A673 (cell line): ENCODE data around the gene GNGT2. TPM values are rescaled to one million over a fixed set of nuclear protein-coding genes. Genes with fewer than 3 reads are reported as not detected.

Source experiments
- BruUV-seq: library from RNA; stranded (reverse); fragments of 400-500 nt; replicated peaks from 2 replicates; lab custom pipeline; 2021; lab: Mats Ljungman, UMichigan
- CTCF ChIA-PET: fragments of 300-600 bp; sonication (Branson Sonifier 250); formaldehyde crosslinking; loops from one replicate; lab custom pipeline; 2022; ENCODE audit warnings: antibody characterized with exemption; lab: Charles Lee
- POLR2A ChIA-PET: fragments of 300-600 bp; sonication (Branson Sonifier 250); formaldehyde crosslinking; loops from one replicate; lab custom pipeline; 2022; ENCODE audit warnings: antibody characterized with exemption; ENCODE audit not compliant: low non-redundant PET; lab: Charles Lee
- DNase-seq: peaks from one replicate; pipeline ENCODE4 v3.0.0-alpha.2; 2015; ENCODE audit warnings: low spot score
- H3K27ac ChIP-seq: fragments of 200-600 bp; sonication (generic); 2 replicates; pipeline ENCODE4 v1.5.1; 2016; ENCODE audit warnings: mixed run types, low read depth, mild to moderate bottlenecking, mixed read lengths, antibody characterized with exemption, low read length; ENCODE audit not compliant: poor library complexity, severe bottlenecking
- H3K27me3 ChIP-seq: fragments of 200-600 bp; sonication (generic); replicated peaks from 2 replicates; pipeline ENCODE4 v1.6.1; 2017; ENCODE audit warnings: mixed run types, low read depth, mild to moderate bottlenecking, mixed read lengths, antibody characterized with exemption, low read length; ENCODE audit not compliant: insufficient read depth, poor library complexity
- H3K36me3 ChIP-seq: fragments of 200-600 bp; sonication (generic); 2 replicates; pipeline ENCODE4 v1.6.1; 2016; ENCODE audit warnings: mixed run types, mild to moderate bottlenecking, mixed read lengths, antibody characterized with exemption, low read length; ENCODE audit not compliant: insufficient read depth, poor library complexity, severe bottlenecking
- H3K4me1 ChIP-seq: fragments of 200-600 bp; sonication (generic); 2 replicates; pipeline ENCODE4 v1.6.1; 2017; ENCODE audit warnings: mixed run types, mild to moderate bottlenecking, mixed read lengths, antibody characterized with exemption, low read length; ENCODE audit not compliant: insufficient read depth, poor library complexity, severe bottlenecking
- H3K4me3 ChIP-seq: fragments of 200-600 bp; sonication (generic); 2 replicates; pipeline ENCODE4 v1.5.1; 2016; ENCODE audit warnings: low read depth, mixed run types, mild to moderate bottlenecking, mixed read lengths, low read length; ENCODE audit not compliant: poor library complexity, severe bottlenecking
- H3K9me3 ChIP-seq: fragments of 200-600 bp; sonication (generic); 2 replicates; pipeline ENCODE4 v1.6.1; 2016; ENCODE audit warnings: mixed run types, low read depth, mild to moderate bottlenecking, mixed read lengths, antibody characterized with exemption, low read length; ENCODE audit not compliant: poor library complexity, severe bottlenecking
- EZH2 ChIP-seq: fragments of 200-600 bp; sonication (generic); IDR thresholded peaks from 2 replicates; pipeline ENCODE4 v1.6.1; 2017; ENCODE audit warnings: borderline replicate concordance, low read depth, mild to moderate bottlenecking, mixed read lengths, antibody characterized with exemption, low read length; ENCODE audit not compliant: poor library complexity, severe bottlenecking
- intact Hi-C: fragments of 100-400 bp; cut with micrococcal nuclease; formaldehyde crosslinking; loops from one replicate; pipeline ENCODE4 v1.10.0; 2022; ENCODE audit not compliant: unreplicated experiment
- total RNA-seq: library from RNA; stranded (reverse); gene quantifications from 2 replicates; pipeline ENCODE4 v1.2.3, GENCODE V29; 2021
- TF ChIP-seq, protein P1 (sequence below): fragments of 300-800, 200-600 bp; sonication (generic); conservative IDR thresholded peaks from 2 replicates; pipeline ENCODE4 v1.5.1; 2017; ENCODE audit warnings: low read depth, mild to moderate bottlenecking, antibody characterized with exemption, low read length, moderate library complexity, mixed read lengths

Gene GNGT2
- total RNA-seq, 1 experiment from 2014 or later, result 9.6 TPM

DNA sequence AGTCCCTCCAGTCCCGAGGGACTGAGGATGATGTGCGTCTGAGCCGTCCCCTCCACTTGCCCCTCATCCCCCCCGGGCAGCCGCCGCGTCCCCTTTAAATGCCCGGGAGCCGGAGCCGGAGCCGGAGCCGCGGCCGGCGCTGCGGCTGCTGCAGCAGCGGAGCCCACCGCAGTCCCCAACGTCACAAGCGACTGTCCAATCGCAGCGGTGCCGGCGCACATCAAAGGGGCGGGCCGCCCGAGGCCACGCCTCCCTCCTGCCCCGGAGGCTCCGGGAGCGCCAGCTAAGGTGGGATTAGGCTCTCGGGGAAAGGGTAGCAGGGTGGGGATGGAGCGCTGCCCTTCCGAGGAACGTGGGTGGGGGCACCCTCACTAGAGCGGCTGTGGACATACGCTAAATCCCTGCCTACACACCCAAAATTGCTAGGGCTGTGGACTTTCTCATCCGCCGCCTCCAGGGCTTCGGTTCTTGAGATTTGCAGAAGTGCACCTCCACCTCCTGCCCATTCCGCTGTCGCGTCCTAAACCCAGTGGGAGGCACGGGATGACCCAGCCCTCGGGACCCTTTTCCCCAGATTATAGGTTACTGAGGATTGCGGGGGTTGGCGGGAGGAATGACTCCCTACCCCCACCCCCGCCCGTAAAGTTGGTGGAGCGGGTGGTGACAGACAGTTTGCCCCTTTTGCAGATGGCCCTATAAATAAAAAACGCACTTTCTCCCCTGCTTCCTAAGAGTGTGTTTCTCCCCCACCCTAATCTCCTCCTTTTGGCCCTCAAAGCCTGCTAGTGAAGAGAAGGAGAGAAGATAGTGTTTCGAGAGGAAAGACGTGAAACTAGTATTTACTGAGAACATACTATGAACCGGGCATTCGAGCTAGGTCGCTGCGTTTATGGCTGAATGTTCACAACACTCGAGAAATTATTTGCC lies 20.5 kb upstream of the GNGT2 start, which contains the start of gene PHOSPHO1:
Gene PHOSPHO1, minus strand, starts transcription at position 152 of the 927 bp plus-strand sequence. CDS start 4,096 bp downstream, outside the sequence.
- DNase-seq, result peak; percentile 94
- Histone ChIP-seq H3K36me3 (peaks cover 6% of the 10 kb centered on the region), H3K27me3 (no peaks in the 10 kb centered on the region), H3K4me1 (peaks cover 22% of the 10 kb centered on the region), H3K27ac (peak within 1 kb of the TSS; percentile 86), H3K9me3 (no peaks in the 10 kb centered on the region), H3K4me3 (peak within 1 kb of the TSS; percentile 76)
- intact Hi-C loops, result loop anchor here (5.0 kb wide), 1 partner anchor 161 kb away; no protein-coding TSS in a partner anchor
- POLR2A ChIA-PET, result no interaction called here
- BruUV-seq, result no TSS peak
- no peak for TF ChIP-seq EZH2
- TF ChIP-seq, protein P1, sequence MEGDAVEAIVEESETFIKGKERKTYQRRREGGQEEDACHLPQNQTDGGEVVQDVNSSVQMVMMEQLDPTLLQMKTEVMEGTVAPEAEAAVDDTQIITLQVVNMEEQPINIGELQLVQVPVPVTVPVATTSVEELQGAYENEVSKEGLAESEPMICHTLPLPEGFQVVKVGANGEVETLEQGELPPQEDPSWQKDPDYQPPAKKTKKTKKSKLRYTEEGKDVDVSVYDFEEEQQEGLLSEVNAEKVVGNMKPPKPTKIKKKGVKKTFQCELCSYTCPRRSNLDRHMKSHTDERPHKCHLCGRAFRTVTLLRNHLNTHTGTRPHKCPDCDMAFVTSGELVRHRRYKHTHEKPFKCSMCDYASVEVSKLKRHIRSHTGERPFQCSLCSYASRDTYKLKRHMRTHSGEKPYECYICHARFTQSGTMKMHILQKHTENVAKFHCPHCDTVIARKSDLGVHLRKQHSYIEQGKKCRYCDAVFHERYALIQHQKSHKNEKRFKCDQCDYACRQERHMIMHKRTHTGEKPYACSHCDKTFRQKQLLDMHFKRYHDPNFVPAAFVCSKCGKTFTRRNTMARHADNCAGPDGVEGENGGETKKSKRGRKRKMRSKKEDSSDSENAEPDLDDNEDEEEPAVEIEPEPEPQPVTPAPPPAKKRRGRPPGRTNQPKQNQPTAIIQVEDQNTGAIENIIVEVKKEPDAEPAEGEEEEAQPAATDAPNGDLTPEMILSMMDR, result no peak
- CTCF ChIA-PET, result interaction anchor here (0.6 to 1.1 kb wide), 2 partner anchors 60 to 61 kb away, joined by 3 read pairs; no protein-coding TSS in a partner anchor

DNA sequence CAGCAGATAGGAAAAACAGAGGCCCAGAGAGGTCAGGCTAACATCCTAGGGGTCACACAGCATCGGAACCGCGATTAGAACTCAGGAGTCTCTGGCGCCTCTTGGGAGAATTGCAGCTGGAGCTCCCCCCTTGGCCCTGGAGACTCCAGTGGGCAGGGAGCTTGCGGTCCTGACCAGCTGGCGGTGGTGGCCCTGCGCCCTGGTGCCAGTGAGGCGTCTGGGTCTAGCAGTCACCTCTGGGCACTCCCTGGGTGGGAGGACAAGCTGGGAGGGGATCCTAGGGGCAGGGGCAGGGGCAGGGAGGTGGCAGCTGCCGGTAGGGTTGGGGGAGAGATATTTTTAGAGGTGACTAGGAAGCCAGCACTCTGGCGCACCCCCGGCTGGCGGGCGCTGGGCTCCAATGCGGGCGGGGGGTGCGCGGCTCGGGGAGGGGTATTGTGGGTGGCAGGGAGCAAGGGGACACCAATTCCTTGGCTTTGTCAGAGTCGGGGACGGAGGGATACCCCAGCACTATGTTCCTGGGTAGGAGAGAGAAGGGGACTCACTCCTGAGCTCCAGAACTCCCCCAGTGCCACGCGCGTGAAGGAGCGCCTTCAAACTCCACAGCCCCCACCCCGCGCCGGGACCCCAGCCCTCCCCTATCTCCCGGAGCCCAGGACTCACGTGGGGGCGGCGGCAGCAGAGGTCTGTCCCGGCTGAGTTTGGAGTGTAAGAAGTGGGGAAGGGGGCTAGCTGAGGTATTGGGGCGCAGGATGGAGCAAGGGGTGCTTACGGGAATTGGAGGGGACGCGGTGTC lies 19.6 kb upstream of the GNGT2 start:
- H3K36me3 ChIP-seq, result peaks cover 6% of the 10 kb centered on the region
- peak overlapping the region; percentile 86 for H3K27ac ChIP-seq
- peak overlapping the region; percentile 76 for H3K4me3 ChIP-seq
- H3K4me1 ChIP-seq, result peaks cover 22% of the 10 kb centered on the region
- POLR2A ChIA-PET, result no interaction called here
- DNase-seq, result peak; percentile 46
- no peaks in the 10 kb centered on the region for H3K27me3 ChIP-seq
- BruUV-seq, result no TSS peak
- no peaks in the 10 kb centered on the region for H3K9me3 ChIP-seq
- intact Hi-C loops, result loop anchor here (5.0 to 10.0 kb wide), 4 partner anchors 38 to 555 kb away; no protein-coding TSS in a partner anchor
- CTCF ChIA-PET, result interaction anchor here (0.6 kb wide), 1 partner anchor 61 kb away, joined by 3 read pairs; no protein-coding TSS in a partner anchor
- no peak for TF ChIP-seq EZH2
- TF ChIP-seq, protein P1, result 0 out of 2 replicates have a peak, but pooled peaks have one; percentile 7
